T-helper 22 cell (primary cell): ENCODE data around the gene KDM4C.

Experiments used
- DNase-seq: peaks from one replicate; pipeline ENCODE4 v3.0.0-alpha.2; 2020; ENCODE audit warnings: low read depth

KDM4C gene

GRCh38 chr9:6869081-6869948, 111.5 kb downstream of the KDM4C start:
- no peak for DNase-seq

- DNase-seq: no peak
Observed at GRCh38 chr9:6870149-6870548, 112.4 kb downstream of the KDM4C start.

DNA sequence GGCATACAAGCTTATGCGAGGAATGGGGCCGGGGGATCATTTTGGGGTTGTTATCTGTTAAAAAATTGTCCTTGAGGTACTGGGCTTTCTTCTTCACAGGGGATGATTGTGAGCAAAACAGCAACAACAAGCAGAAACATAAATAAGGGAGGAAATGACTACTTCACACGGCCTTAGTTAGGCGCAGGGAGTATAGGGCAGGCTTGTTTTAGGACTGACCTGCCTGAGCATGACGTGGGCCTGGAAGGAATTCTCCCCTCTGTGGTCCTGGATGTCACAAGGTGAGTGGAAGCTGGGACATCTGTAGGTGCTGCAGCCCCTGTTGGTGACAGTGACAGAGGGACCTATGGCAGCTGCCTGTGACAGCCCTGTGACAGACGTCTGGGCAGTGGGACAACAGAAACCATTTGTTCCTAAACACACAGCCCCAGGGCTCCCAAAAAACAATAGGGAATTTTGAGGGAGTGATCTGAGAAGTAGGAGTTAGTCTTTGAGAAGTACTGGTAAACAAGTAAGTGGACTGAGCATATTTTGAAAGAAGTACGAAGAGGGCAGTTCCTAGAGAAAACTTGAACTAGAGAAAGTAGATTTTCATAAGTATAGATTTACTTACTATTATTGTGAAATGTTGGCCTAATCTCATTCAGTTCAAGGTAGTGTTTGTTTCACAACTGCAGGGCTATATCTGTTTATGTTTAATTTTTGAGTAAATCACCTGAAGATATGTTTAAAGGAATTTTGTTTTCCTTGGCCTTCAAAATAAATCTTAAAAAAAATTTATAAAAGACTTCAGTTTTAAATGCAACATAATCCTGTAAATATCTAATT, 113.1 kb downstream of the KDM4C start:
- DNase-seq: no peak

GRCh38 chr9:6873857-6874256, 116.1 kb downstream of the KDM4C start:
- no peak for DNase-seq

GRCh38 chr9:6876195-6876894, 118.6 kb downstream of the KDM4C start:
- DNase-seq: no peak

GRCh38 chr9:6877671-6878161, 119.9 kb downstream of the KDM4C start:
- no peak for DNase-seq

GRCh38 chr9:6880626-6881025, 122.9 kb downstream of the KDM4C start:
- no peak for DNase-seq

- no peak for DNase-seq
Observed at GRCh38 chr9:6884101-6884500, 126.3 kb downstream of the KDM4C start.

DNA sequence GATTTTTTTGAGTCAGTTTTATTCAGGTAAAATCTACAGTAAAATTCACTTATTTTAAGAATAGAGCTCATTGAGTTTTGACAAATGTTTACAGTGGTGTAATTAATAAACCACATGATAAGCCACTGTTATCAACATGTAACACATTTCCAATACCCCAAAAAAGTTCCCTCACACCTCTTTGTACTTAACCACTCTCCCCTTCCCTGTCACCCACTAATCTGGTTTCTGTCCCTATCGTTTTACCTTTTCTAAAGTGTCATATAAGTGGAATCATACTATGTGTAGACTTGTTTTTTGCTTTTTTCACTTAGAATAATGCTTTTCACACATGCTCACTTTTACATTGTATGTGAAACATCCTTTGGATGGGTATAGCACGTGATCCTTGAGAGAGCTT, 127.2 kb downstream of the KDM4C start:
- DNase-seq: no peak

GRCh38 chr9:6887051-6887450, 129.3 kb downstream of the KDM4C start:
- no peak for DNase-seq

- no peak for DNase-seq
Observed at GRCh38 chr9:6889868-6890267, 132.1 kb downstream of the KDM4C start.

GRCh38 chr9:6893350-6894131, 135.8 kb downstream of the KDM4C start:
- DNase-seq: no peak

GRCh38 chr9:6894135-6894534, 136.4 kb downstream of the KDM4C start:
- DNase-seq: no peak

DNA sequence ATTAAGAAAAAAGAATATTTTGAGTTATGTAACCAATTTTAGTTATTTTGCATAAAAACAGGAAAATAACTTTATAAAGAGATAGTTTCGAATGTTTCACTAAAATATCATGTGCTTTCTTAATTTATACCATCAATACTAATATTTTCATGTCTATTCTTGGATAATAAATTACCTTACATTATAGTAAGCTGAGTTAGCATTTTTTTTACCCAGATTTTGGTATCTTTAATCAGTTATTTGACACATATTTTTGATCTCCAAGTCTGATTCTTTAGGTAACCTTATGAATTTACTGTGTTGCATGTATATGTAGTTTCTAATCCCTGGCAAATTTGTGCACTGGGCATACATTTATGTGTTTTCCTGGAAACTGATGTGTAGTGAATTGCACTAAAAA, 138.0 kb downstream of the KDM4C start:
- DNase-seq: no peak

- no peak for DNase-seq
Observed at GRCh38 chr9:6896562-6896961, 138.8 kb downstream of the KDM4C start.

DNA sequence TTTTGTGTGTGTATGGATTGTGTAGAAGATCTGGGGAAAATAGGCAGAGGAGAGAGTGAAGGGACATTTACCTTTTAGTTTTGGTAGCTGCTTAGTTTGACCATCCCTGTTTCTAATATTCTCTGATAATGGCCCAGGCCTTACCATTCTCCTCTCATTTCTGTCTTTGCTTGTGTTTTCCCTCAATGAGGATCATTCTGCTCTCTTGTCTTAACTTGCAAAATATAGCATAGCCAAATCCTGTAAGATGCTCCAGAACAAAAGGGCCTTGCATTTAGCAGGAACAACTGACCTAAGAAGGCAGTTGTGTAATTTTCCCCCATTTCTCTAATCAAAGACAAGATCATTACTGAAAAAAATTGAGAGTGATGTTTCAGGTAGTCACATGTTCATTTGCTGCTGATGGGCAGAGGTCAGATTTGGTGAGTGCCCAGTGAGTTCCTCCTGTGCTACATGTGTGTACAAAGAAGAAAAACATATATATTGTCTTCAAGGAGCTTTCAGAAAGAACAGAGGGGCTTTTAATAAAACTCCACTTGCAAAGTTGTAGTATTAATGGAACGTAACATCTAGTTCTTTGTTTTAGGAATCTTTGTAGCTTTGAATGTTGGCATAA, 139.5 kb downstream of the KDM4C start:
- DNase-seq: no peak

GRCh38 chr9:6897898-6898302, 140.1 kb downstream of the KDM4C start:
- no peak for DNase-seq

DNA sequence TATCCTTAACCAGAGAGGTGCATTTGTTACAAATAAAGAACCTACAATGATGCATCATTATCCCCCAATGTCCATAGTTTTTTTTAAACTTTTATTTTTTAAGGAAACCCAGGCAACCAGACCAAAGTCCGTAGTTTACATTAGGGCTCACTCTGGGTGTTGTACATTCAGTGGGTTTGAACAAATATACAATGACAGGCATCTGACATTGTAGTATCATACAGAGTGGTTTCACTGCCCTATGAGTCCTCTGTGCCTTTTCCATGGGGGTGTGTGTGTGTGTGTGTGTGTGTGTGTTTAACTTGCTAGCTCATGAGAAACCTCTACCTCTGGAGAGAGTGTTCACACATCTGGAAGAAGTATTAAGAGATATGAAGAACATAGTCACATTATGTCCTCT, 141.5 kb downstream of the KDM4C start:
- DNase-seq: no peak

DNA sequence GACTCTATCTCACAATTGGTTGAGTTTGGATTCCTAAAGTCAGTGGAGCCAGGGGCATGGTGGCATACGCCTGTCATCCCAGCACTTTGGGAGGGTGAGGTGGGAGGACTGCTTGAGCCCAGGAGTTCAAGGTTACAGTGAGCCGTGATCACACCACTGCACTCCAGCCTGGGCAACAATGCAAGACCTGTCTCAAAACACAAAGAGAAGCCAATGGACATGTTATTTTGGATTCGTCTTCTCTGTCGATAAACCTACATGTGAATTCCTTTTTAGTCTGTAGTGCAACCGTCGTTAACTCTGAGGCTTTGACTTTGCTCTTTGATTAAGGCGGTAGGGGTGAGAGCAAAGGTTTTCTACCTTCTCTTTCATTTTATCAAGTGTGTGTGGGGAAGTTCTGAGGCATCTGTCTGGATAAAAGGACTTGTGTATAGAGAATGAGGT, 142.7 kb downstream of the KDM4C start:
- DNase-seq: no peak

- no peak for DNase-seq
Observed at GRCh38 chr9:6901180-6901579, 143.4 kb downstream of the KDM4C start.

DNA sequence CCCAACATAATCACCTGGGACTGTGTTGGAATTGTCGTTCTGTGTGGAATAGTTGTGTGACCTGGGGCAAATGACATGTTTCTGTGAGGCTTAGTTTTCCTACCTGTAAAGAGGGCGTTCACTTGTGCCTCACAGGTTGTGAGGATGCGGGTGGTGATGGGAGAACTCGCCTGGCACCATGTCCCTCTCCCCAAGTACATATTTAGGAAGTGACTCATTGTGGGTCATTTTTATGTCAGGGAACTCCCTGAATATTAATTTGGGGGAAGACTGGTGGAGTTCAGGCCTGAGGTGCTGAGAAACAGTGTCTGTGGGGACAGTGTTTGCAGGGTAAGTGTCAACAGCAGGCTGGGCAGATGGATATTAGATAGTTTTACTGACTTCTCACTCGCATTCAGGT, 144.7 kb downstream of the KDM4C start:
- DNase-seq: no peak
